SK-N-MC (cell line): ENCODE results near the gene SMIM11.

ENCODE experiments used
- EZH2 ChIP-seq: fragments of 200-600 bp; sonication (generic); IDR thresholded peaks from one replicate; pipeline ENCODE4 v1.6.1; 2017; ENCODE audit warnings: antibody characterized with exemption
- FOXP2 ChIP-seq: optimal IDR thresholded peaks from 2 replicates; pipeline ENCODE3; 2011; ENCODE audit warnings: mild to moderate bottlenecking, moderate library complexity; ENCODE audit not compliant: insufficient read depth; ENCODE audit errors: extremely low read length, control extremely low read depth
- POLR2AphosphoS5 ChIP-seq: IDR thresholded peaks from 2 replicates; pipeline ENCODE4 v1.6.1; 2012; ENCODE audit warnings: mild to moderate bottlenecking, low read depth, low read length, borderline replicate concordance

- TF ChIP-seq EZH2 (no peak), POLR2AphosphoS5 (no peak), FOXP2 (no peak)
These were observed 37.6 kb upstream of the SMIM11 start for GRCh38 chr21:34337741-34338140.
